BLaER1 treated with 17β-estradiol and CSF1 and Interleukin-3, amounts not matched to agents 10 nM and 100 nM (cell line): ENCODE data around the gene CIDEB.
"Not testable (repeated sequence)": the region's sequence is repeated elsewhere in the genome, so short reads cannot be mapped to it uniquely, and the experiment has no call there.

Experiments
- H3K27ac ChIP-seq, 11 experiments: shearing (Covaris generic); formaldehyde crosslinking; 2 replicates each; pipeline ENCODE4 v1.8.1; 2022
- H3K27me3 ChIP-seq, 11 experiments: shearing (Covaris generic); formaldehyde crosslinking; 2 replicates each; pipeline ENCODE4 v1.8.1; 2022
- H3K36me3 ChIP-seq, 11 experiments: shearing (Covaris generic); formaldehyde crosslinking; 2 replicates each; pipeline ENCODE4 v1.8.1; 2022
- H3K4me1 ChIP-seq, 10 experiments: shearing (Covaris generic); formaldehyde crosslinking; 2 replicates each; pipeline ENCODE4 v1.8.1; 2022
- H3K4me2 ChIP-seq, 11 experiments: shearing (Covaris generic); formaldehyde crosslinking; 2 replicates each; pipeline ENCODE4 v1.8.1; 2022
- H3K4me3 ChIP-seq, 10 experiments: shearing (Covaris generic); formaldehyde crosslinking; 2 replicates each; pipeline ENCODE4 v1.8.1; 2022
- H3K9ac ChIP-seq, 11 experiments: shearing (Covaris generic); formaldehyde crosslinking; 2 replicates each; pipeline ENCODE4 v1.8.1; 2022
- H3K9me3 ChIP-seq, 11 experiments: shearing (Covaris generic); formaldehyde crosslinking; replicated peaks in 1 of 11; 2 replicates each; pipeline ENCODE4 v1.8.1; 2022
- H4K20me1 ChIP-seq, 11 experiments: shearing (Covaris generic); formaldehyde crosslinking; 2 replicates each; pipeline ENCODE4 v1.8.1; 2022
- Cebpa-rat ChIP-seq, 11 experiments: shearing (Covaris generic); IDR thresholded peaks; 2 replicates each; pipeline ENCODE4 v1.8.1; 2022

The CIDEB gene

GRCh38 chr14:24329736-24330135 is 22.0 kb upstream of the CIDEB start:
- Histone ChIP-seq H3K27ac (peak overlapping the region in 6 of 11 experiments; percentile 20 to 60 (median 40); a peak in 8 of 22 replicates), H3K4me3 (no peak overlapping the region), H4K20me1 (peaks cover 0 to 20% (median 10%) of the 10 kb centered on the region in 11 experiments; a peak in 10 of 22 replicates), H3K9ac (peak overlapping the region in 3 of 11 experiments; percentile 15 to 46 (median 38); a peak in 2 of 22 replicates), H3K4me1 (peaks cover 80 to 97% (median 89%) of the 10 kb centered on the region in 10 experiments), H3K36me3 (no peaks in the 10 kb centered on the region), H3K4me2 (peak overlapping the region; percentile 53 to 94 (median 80); a peak in 21 of 22 replicates), H3K27me3 (peaks cover 25 to 39% (median 32%) of the 10 kb centered on the region in 11 experiments), H3K9me3 (no peaks in the 10 kb centered on the region)
- no peak for TF ChIP-seq Cebpa-rat (IDR thresholded peaks at IDR 0.05)

GRCh38 chr14:24329073-24329663 is 21.4 kb upstream of the CIDEB start:
- Histone ChIP-seq H3K4me1 (peaks cover 75 to 94% (median 88%) of the 10 kb centered on the region in 10 experiments), H4K20me1 (peaks cover 0 to 14% (median 5%) of the 10 kb centered on the region in 11 experiments; a peak in 9 of 22 replicates), H3K36me3 (no peaks in the 10 kb centered on the region), H3K27ac (peak overlapping the region in 8 of 11 experiments; percentile 20 to 60 (median 32); a peak in 11 of 22 replicates), H3K4me2 (peak overlapping the region; percentile 53 to 94 (median 80)), H3K4me3 (peak overlapping the region in 1 of 10 experiments; percentile 23; a peak in 1 of 20 replicates), H3K9me3 (no peaks in the 10 kb centered on the region), H3K9ac (peak overlapping the region in 8 of 11 experiments; percentile 10 to 46 (median 30); a peak in 7 of 22 replicates), H3K27me3 (peaks cover 20 to 34% (median 26%) of the 10 kb centered on the region in 11 experiments)
- no peak for TF ChIP-seq Cebpa-rat (IDR thresholded peaks at IDR 0.05)

GRCh38 chr14:24327914-24328313 is 20.1 kb upstream of the CIDEB start:
- Histone ChIP-seq H3K4me2 (peak overlapping the region; percentile 69 to 94 (median 91); a peak in 21 of 22 replicates), H3K27ac (peak overlapping the region in 9 of 11 experiments; percentile 38 to 74 (median 58); a peak in 15 of 22 replicates), H3K4me1 (peaks cover 67 to 94% (median 80%) of the 10 kb centered on the region in 10 experiments), H3K9ac (peak overlapping the region in 3 of 11 experiments; percentile 27 to 60 (median 27); a peak in 3 of 22 replicates), H3K27me3 (peaks cover 7 to 21% (median 13%) of the 10 kb centered on the region in 11 experiments)
- not testable (repeated sequence) for H3K36me3 ChIP-seq, H3K4me3 ChIP-seq, H4K20me1 ChIP-seq, H3K9me3 ChIP-seq

- Histone ChIP-seq H3K27me3 (peaks cover 1 to 15% (median 7%) of the 10 kb centered on the region in 11 experiments), H3K36me3 (no peaks in the 10 kb centered on the region), H3K9ac (peak overlapping the region in 9 of 11 experiments; percentile 2 to 60 (median 27); a peak in 13 of 22 replicates), H3K9me3 (no peaks in the 10 kb centered on the region), H3K4me2 (peak overlapping the region; percentile 69 to 94 (median 91)), H3K4me1 (peaks cover 66 to 94% (median 80%) of the 10 kb centered on the region in 10 experiments), H3K27ac (peak overlapping the region in 10 of 11 experiments; percentile 15 to 74 (median 58); a peak in 19 of 22 replicates), H4K20me1 (peaks cover 0 to under 1% (median 0%) of the 10 kb centered on the region in 11 experiments; a peak in 2 of 22 replicates), H3K4me3 (peak overlapping the region in 5 of 10 experiments; percentile 3 to 38 (median 24); a peak in 5 of 20 replicates)
- TF ChIP-seq Cebpa-rat (IDR thresholded peaks at IDR 0.05): no peak
These were observed 19.5 kb upstream of the CIDEB start for GRCh38 chr14:24327303-24327702.

- TF ChIP-seq Cebpa-rat (IDR thresholded peaks at IDR 0.05): no peak
- Histone ChIP-seq H3K4me3 (no peak overlapping the region), H3K4me1 (peaks cover 54 to 89% (median 69%) of the 10 kb centered on the region in 10 experiments), H3K9ac (peak overlapping the region in 1 of 11 experiments; percentile 21; a peak in 2 of 22 replicates), H3K9me3 (no peaks in the 10 kb centered on the region), H4K20me1 (no peaks in the 10 kb centered on the region), H3K4me2 (peak overlapping the region; percentile 69 to 94 (median 91)), H3K36me3 (no peaks in the 10 kb centered on the region), H3K27ac (peak overlapping the region in 6 of 11 experiments; percentile 26 to 43 (median 32); a peak in 8 of 22 replicates), H3K27me3 (peaks cover 0 to 2% (median 0%) of the 10 kb centered on the region in 11 experiments; a peak in 3 of 22 replicates)
These were observed 18.2 kb upstream of the CIDEB start for GRCh38 chr14:24325963-24326362.

GRCh38 chr14:24325041-24325530 is 17.3 kb upstream of the CIDEB start:
- peak overlapping the region in 1 of 11 experiments; percentile 43; a peak in 1 of 22 replicates for H3K27ac ChIP-seq
- no peak overlapping the region for H3K9ac ChIP-seq
- H4K20me1 ChIP-seq: no peaks in the 10 kb centered on the region
- no peak for TF ChIP-seq Cebpa-rat (IDR thresholded peaks at IDR 0.05)
- H3K36me3 ChIP-seq: no peaks in the 10 kb centered on the region
- peak overlapping the region; percentile 69 to 94 (median 91); a peak in 19 of 22 replicates for H3K4me2 ChIP-seq
- no peaks in the 10 kb centered on the region for H3K9me3 ChIP-seq
- H3K4me1 ChIP-seq: peaks cover 54 to 81% (median 67%) of the 10 kb centered on the region in 10 experiments
- no peak overlapping the region for H3K4me3 ChIP-seq
- no peaks in the 10 kb centered on the region for H3K27me3 ChIP-seq

- no peak for TF ChIP-seq Cebpa-rat (IDR thresholded peaks at IDR 0.05)
These were observed 16.2 kb upstream of the CIDEB start for GRCh38 chr14:24324024-24324423.

GRCh38 chr14:24323341-24323740 is 15.6 kb upstream of the CIDEB start:
- no peak overlapping the region for H3K27ac ChIP-seq
- no peaks in the 10 kb centered on the region for H4K20me1 ChIP-seq
- peak overlapping the region in 9 of 11 experiments; percentile 10 to 50 (median 26); a peak in 10 of 22 replicates for H3K4me2 ChIP-seq
- no peaks in the 10 kb centered on the region for H3K9me3 ChIP-seq
- H3K4me3 ChIP-seq: no peak overlapping the region
- H3K27me3 ChIP-seq: no peaks in the 10 kb centered on the region
- H3K36me3 ChIP-seq: 0 out of 22 replicates have a peak, but pooled peaks cover 0 to under 1% (median 0%) of the 10 kb centered on the region in 11 experiments
- H3K9ac ChIP-seq: no peak overlapping the region
- no peak for TF ChIP-seq Cebpa-rat (IDR thresholded peaks at IDR 0.05)
- peaks cover 38 to 72% (median 56%) of the 10 kb centered on the region in 10 experiments for H3K4me1 ChIP-seq

More at GRCh38 chr14:24324024-24324423, 16.2 kb upstream of the CIDEB start:
- H3K4me1 ChIP-seq: peaks cover 45 to 72% (median 57%) of the 10 kb centered on the region in 10 experiments
- H3K9ac ChIP-seq: no peak overlapping the region
- H3K27ac ChIP-seq: no peak overlapping the region
- H3K36me3 ChIP-seq: no peaks in the 10 kb centered on the region
- H3K4me2 ChIP-seq: peak overlapping the region in 3 of 11 experiments; percentile 80 to 91 (median 84); a peak in 1 of 22 replicates
- H3K27me3 ChIP-seq: no peaks in the 10 kb centered on the region
- no peak overlapping the region for H3K4me3 ChIP-seq
- no peaks in the 10 kb centered on the region for H4K20me1 ChIP-seq
- H3K9me3 ChIP-seq: no peaks in the 10 kb centered on the region

GRCh38 chr14:24322672-24323071 is 14.9 kb upstream of the CIDEB start:
- Histone ChIP-seq H3K9ac (no peak overlapping the region), H4K20me1 (no peaks in the 10 kb centered on the region), H3K36me3 (peaks cover 0 to 7% (median 0%) of the 10 kb centered on the region in 11 experiments; a peak in 1 of 22 replicates), H3K27ac (no peak overlapping the region), H3K4me2 (peak overlapping the region; percentile 10 to 50 (median 26); a peak in 15 of 22 replicates), H3K4me3 (no peak overlapping the region), H3K27me3 (no peaks in the 10 kb centered on the region), H3K9me3 (no peaks in the 10 kb centered on the region), H3K4me1 (peaks cover 35 to 75% (median 57%) of the 10 kb centered on the region in 10 experiments)
- TF ChIP-seq Cebpa-rat (IDR thresholded peaks at IDR 0.05): no peak
